ENCODE data around the gene KCNK4. TPM values are rescaled to one million over a fixed set of nuclear protein-coding genes. Genes with fewer than 3 reads are reported as not detected.
A peak's percentile ranks its signal among the peaks of the same experiment; 100 is the strongest.

KCNK4 gene
- total RNA-seq, 1 donor from 2014 or later = 0.22 TPM

DNA sequence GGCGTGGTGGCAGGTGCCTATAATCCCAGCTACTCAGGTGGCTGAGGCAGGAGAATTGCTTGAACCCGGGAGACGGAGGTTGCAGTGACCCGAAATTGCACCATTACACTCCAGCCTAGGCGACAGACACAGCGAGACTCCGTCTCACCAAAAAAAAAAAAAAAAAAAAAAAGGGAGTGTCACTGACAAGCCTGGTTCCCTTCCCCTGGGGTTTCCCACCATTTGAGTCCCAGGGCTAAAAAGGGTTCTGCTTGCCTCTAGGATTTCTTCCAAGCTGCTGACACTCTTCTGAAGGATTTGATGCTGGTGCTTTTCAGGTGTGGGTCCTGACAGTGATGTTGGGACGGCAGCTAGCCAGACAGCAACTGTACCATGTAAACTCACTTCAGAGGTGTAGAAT, 47.6 kb downstream of the KCNK4 start:
- Mint-ChIP-seq H3K27ac (ENCODE audit: unreplicated experiment) (no peak overlapping the region), H3K4me1 (ENCODE audit: low read depth) (peaks cover 9% of the 10 kb centered on the region), H3K4me3 (ENCODE audit: unreplicated experiment) (no peak overlapping the region), H3K27me3 (ENCODE audit: low read depth) (no peaks in the 10 kb centered on the region), H3K36me3 (ENCODE audit: low read depth) (no peaks in the 10 kb centered on the region), H3K9me3 (ENCODE audit: low read depth) (no peaks in the 10 kb centered on the region)
- DNase-seq (ENCODE audit: low spot score) = no peak
- TF ChIP-seq, protein P1, sequence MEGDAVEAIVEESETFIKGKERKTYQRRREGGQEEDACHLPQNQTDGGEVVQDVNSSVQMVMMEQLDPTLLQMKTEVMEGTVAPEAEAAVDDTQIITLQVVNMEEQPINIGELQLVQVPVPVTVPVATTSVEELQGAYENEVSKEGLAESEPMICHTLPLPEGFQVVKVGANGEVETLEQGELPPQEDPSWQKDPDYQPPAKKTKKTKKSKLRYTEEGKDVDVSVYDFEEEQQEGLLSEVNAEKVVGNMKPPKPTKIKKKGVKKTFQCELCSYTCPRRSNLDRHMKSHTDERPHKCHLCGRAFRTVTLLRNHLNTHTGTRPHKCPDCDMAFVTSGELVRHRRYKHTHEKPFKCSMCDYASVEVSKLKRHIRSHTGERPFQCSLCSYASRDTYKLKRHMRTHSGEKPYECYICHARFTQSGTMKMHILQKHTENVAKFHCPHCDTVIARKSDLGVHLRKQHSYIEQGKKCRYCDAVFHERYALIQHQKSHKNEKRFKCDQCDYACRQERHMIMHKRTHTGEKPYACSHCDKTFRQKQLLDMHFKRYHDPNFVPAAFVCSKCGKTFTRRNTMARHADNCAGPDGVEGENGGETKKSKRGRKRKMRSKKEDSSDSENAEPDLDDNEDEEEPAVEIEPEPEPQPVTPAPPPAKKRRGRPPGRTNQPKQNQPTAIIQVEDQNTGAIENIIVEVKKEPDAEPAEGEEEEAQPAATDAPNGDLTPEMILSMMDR (IDR thresholded peaks at IDR 0.05) = no peak

DNA sequence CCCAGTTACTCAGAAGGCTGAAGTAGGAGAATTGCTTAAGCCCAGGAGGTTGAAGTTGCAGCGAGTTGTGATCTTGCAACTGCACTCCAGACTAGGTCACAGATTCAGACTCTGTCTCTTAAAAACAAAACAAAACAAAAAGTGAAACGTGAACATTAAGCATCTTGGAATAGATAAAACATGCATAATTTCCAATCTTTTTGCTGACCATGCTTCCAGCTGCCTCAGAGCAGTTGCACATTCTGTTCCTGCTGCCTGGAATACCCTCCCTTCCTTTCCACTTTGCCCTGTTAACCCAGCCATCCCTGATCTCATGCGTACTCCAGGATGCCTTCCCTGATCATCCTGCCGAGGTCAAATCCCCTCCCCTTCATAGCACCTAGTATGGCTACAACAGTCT, 48.2 kb downstream of the KCNK4 start:
- Mint-ChIP-seq H3K9me3 (ENCODE audit: low read depth) (no peaks in the 10 kb centered on the region), H3K36me3 (ENCODE audit: low read depth) (no peaks in the 10 kb centered on the region), H3K27ac (ENCODE audit: unreplicated experiment) (no peak overlapping the region), H3K4me1 (ENCODE audit: low read depth) (peaks cover 9% of the 10 kb centered on the region), H3K27me3 (ENCODE audit: low read depth) (no peaks in the 10 kb centered on the region), H3K4me3 (ENCODE audit: unreplicated experiment) (no peak overlapping the region)
- no peak for DNase-seq (ENCODE audit: low spot score)
- TF ChIP-seq, protein P1 (IDR thresholded peaks at IDR 0.05) = no peak

DNA sequence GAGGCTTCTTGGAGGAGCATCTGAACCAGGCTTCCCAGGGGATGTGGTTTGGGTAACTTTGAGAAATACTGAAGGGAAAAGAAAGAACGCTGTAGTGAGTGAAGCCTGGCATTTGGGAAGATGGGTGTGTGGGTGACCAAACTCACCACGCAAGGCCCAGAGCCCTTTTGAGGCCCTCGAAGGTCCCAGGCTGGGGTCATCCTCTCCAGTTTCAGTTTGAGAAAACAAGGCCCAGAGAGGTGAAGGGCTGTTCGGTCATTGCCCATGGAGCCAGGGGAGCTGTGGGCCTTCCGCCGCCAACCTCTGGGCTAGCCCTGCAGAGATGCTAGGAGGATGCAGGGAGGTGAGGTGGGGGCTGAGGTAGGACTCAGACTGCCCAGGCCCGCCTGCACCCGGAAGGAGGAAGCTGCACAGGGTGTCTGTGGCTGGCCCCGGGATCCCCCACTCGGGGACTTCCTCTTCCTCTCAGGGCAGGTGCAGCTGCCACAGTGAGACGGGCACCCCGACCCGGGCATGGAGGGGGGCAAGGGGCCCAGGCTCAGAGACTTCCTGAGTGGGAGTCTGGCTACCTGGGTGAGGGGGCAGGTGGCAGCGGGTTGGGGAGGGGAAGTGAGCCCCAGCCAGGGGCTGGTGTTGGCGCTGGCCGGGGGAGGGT, 48.8 kb downstream of the KCNK4 start, which contains the start of gene CCDC88B:
CCDC88B (plus strand) TSS at position 451 of the 655 bp plus-strand sequence; CDS start at position 514, 63 bp downstream.
- no peak within 1 kb of the TSS for H3K27ac Mint-ChIP-seq (ENCODE audit: unreplicated experiment)
- TF ChIP-seq, protein P1 (IDR thresholded peaks at IDR 0.05) = no peak
- no peaks in the 10 kb centered on the region for H3K36me3 Mint-ChIP-seq (ENCODE audit: low read depth)
- H3K4me1 Mint-ChIP-seq (ENCODE audit: low read depth) = peaks cover 7% of the 10 kb centered on the region
- no peak within 1 kb of the TSS for H3K4me3 Mint-ChIP-seq (ENCODE audit: unreplicated experiment)
- H3K27me3 Mint-ChIP-seq (ENCODE audit: low read depth) = no peaks in the 10 kb centered on the region
- no peaks in the 10 kb centered on the region for H3K9me3 Mint-ChIP-seq (ENCODE audit: low read depth)
- no peak for DNase-seq (ENCODE audit: low spot score)

DNA sequence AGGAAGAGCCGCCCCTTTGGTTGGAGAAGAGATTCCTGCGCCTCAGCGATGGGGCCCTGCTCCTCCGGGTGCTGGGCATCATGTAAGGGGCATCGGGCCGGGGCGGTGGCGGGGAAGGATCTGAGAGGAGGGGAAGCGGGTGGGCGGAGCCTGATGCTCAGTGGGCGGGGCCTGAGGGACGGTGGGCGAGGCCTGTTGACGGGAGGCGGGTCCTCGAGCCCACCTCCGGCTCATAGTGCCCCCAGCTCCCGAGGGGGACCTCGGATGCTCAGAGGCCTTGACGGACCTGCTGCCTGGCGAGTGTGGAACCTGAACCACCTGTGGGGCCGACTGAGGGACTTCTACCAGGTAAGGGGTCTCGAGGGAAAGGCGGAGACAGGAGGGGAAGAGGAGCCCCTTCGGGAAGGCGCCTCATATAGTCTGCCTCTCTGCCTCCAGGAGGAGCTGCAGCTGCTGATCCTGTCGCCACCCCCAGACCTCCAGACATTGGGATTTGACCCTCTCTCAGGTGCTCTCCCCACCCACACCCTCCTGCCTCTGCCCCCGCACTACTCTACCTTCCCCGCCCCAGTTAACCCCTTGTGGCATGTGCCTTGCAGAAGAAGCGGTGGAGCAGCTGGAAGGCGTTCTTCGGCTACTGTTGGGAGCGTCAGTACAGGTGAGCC, 49.7 kb downstream of the KCNK4 start:
- H3K4me3 Mint-ChIP-seq (ENCODE audit: unreplicated experiment) = no peak overlapping the region
- DNase-seq (ENCODE audit: low spot score) = no peak
- H3K4me1 Mint-ChIP-seq (ENCODE audit: low read depth) = no peaks in the 10 kb centered on the region
- H3K9me3 Mint-ChIP-seq (ENCODE audit: low read depth) = no peaks in the 10 kb centered on the region
- no peak overlapping the region for H3K27ac Mint-ChIP-seq (ENCODE audit: unreplicated experiment)
- H3K36me3 Mint-ChIP-seq (ENCODE audit: low read depth) = no peaks in the 10 kb centered on the region
- TF ChIP-seq, protein P1 (IDR thresholded peaks at IDR 0.05) = peak; percentile 27
- H3K27me3 Mint-ChIP-seq (ENCODE audit: low read depth) = no peaks in the 10 kb centered on the region

DNA sequence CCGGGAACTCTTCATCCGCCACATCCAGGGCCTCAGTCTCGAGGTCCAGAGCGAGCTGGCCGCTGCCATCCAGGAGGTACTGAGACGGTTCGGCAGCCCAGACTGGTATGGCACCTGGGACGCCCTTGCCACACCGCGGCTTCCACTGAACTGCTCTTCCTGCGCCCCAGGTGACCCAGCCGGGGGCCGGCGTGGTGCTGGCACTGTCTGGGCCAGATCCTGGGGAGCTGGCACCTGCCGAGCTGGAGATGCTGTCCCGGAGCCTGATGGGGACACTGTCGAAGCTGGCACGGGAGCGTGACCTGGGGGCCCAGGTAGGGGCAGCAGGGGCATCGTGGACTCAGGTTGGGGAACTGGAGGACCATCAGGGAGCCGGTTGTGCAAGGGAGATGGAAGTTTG, 50.3 kb downstream of the KCNK4 start:
- H3K4me3 Mint-ChIP-seq (ENCODE audit: unreplicated experiment) = no peak overlapping the region

More for the DNA sequence above, 50.3 kb downstream of the KCNK4 start:
- no peak overlapping the region for H3K27ac Mint-ChIP-seq (ENCODE audit: unreplicated experiment)
- no peaks in the 10 kb centered on the region for H3K36me3 Mint-ChIP-seq (ENCODE audit: low read depth)
- TF ChIP-seq, protein P1 (IDR thresholded peaks at IDR 0.05) = no peak
- no peaks in the 10 kb centered on the region for H3K4me1 Mint-ChIP-seq (ENCODE audit: low read depth)
- no peak for DNase-seq (ENCODE audit: low spot score)
- no peaks in the 10 kb centered on the region for H3K27me3 Mint-ChIP-seq (ENCODE audit: low read depth)
- H3K9me3 Mint-ChIP-seq (ENCODE audit: low read depth) = no peaks in the 10 kb centered on the region

All from chondrocyte (in vitro differentiated cells).